NCI-H2196 (cell line): ENCODE data around the gene CD3E.
A peak's percentile ranks its signal among the peaks of the same experiment; 100 is the strongest.
"Not testable (repeated sequence)": the region's sequence is repeated elsewhere in the genome, so short reads cannot be mapped to it uniquely, and the experiment has no call there.

Source experiments
- DNase-seq: peaks from one replicate; lab custom pipeline; 2025; ENCODE audit not compliant: unreplicated experiment; lab: John Stamatoyannopoulos, UW

CD3E gene

DNA sequence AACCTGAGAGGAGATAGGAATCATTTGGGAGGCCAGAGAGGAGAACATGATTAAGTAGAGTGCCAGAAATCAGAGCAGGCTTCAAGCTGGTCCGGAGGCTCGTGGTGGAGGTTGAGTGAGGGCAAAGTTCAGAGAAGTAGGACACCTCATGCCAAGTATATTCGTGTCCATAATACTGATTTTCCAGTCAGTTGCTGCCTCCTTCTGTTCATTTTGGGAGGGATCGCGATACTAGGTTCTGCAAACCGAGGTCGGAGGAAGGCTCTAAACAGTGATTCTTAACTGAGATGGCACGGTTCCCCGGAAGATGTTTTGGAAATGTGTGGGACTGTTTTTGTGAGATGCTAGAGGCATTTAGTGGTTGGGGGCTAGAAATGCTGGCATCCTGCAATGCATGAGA lies 13.6 kb upstream of the CD3E start:
- peak; percentile 38 for DNase-seq

DNA sequence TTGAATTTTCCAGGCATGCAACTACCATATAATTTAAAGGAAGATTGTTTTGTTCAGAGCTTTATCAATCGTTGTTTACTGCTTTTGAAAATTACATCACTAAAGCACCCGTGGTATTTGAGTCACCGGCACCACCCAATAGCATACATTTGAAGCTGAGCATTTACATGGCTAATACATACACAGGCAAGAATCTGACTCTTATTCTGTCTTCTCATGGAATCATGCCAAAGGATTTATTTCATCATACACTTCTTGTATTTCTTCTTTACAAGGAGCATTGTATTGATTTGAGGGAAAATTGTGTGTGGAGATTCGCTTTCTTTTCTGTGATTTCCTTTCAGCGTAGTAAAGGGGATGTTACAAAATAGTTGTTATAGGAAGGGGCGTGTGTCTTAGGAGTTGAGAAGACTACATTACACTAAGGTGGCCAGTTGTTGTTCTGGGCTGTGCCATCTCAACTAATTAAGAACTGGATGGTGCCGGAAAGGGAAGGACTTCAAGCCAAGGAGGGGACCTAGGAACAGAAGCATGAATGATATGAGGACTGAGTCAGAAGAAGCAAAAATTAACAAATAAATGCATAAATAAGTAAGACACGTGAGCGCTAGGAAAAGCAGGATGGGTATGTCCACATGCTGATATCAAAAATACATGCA lies 12.9 kb upstream of the CD3E start:
- DNase-seq = no peak

DNA sequence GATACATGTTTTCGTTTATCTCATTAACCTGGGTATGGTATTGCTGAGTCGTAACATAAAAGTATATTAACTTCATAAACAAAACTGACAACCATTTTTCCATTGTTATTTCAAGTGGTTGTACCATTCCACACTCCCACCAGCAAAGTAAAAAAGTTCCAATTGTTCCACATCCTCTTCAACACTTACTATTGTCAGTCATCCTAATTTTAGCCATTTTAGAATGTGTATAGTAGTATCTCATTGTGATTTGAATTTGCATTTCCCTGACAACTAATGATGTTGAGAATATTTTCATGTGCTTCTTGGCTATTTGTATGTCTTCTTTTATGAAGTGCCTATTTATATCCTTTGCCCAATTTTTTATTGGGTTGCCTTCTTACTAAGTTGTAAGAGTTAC lies 10.5 kb upstream of the CD3E start:
- no peak for DNase-seq

DNA sequence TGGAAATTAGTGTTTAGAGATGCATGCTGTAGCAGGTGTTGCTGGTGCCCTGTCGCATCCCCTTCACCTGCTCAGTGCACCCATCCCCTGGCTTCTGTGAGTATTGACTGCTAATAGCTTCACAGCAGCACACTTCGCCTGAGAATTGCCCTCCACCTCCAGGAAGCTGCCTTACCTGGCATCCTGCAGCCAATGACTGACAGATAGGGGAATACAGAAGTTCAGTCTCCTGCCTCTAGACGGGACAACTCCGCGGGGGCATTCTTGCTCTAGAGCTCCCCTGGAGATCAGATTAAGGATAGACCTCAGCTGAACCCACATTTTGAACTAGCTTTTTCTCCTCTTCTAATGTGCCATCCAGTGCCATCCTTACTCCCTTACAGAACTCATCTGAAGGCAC lies 9.3 kb upstream of the CD3E start:
- DNase-seq = no peak

DNA sequence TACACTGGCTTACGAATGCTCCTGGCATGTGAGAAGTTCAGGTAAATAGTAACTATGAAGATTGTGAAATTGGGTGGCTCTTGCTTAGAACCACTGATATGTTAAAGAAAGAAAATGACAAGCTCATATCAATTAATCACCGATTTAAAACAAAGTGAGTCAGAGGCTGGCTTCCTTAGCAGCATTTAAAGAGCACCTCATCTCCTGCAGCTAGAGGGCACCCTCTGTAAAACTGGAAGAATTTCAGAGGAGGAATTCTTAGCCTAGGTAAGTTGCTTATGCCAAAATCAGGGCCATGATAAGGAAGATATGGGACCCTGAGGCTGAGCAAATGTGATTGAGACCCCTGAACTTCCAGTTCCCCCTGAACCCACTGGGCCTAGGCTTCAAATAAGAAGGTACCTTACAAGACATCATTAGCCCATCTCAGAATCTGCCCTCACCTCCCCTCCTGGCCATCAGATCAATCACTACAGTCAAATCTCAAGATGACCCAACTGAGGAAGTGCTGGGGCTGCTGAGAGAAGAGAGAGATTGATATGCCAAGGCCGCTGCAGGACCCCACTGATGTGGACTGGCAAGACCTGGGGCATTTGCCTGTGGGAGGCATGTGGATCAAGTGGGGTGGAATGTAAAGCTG lies 8.6 kb upstream of the CD3E start:
- DNase-seq = peak; percentile 31

DNA sequence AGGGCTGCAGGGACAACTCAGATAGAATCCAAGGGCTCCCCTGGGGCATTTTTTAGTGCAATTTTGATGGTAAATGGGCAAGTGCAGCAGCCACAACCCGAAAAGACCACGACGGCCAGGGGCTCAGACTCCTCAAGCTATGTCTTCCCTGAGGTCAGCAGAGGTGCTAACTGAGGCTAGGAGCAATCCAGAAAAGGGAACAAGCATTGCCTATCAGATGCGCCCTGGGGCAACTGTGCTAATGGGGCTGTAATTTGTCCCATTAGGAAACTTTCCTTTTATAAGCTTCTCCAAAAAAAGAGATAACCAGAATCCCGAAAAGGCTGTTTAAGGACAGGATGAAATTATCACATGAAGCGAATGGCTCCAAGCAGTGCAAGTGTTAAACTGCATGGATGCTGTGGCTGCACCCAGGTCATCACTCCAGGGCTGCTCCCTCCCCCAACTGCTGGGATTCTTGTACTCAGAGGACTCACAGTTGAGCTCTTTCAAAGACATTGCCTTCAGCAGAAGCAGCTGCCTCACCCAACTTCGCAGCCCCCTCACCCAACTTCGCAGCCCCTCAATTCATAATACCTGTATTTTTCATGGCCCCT lies 2.8 kb upstream of the CD3E start:
- no peak for DNase-seq

DNA sequence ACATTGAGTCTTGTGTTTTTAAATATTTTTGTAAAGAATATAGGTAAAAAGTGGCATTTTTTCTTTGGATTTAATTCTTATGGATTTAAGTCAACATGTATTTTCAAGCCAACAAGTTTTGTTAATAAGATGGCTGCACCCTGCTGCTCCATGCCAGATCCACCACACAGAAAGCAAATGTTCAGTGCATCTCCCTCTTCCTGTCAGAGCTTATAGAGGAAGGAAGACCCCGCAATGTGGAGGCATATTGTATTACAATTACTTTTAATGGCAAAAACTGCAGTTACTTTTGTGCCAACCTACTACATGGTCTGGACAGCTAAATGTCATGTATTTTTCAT lies 333 bp upstream of the CD3E start:
- no peak for DNase-seq

DNA sequence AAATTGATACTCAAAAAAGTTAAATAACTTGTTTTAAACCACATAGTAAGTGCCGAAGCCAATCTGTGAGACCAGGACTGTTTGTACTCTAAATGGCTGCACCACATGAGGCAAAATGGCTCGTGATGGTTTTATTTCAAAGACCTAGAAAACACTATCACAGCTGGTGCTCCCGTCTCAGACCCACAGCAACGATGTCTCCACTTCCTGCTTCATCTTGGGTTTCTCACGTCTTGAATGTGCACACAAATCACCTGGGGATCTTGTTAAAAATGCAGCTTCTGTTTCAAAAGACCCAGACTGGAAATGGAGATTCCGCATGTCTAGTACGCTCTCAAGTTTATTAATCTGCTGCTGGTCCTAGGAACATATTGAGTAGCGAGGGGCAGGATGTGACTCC lies 1.2 kb downstream of the CD3E start:
- no peak for DNase-seq

DNA sequence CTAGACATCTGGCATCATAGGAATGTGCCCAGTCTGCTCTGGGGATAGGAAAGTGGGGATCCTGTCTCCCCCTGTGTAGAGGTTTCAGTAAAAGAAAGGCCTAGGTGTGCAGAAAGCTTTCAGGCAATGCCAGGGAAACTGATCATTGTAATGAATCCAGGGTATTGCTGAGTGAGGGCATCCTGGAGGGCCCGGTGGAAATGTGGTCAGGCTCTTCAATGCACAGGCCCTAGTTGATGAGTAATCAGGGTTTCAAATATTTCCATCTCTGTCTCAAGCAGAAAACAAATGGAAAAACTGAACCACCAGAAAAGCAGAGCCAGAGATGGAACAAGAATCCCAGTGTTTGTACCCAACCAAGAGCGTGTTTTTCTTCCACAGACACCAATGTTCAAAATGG lies 2.0 kb downstream of the CD3E start:
- no peak for DNase-seq

DNA sequence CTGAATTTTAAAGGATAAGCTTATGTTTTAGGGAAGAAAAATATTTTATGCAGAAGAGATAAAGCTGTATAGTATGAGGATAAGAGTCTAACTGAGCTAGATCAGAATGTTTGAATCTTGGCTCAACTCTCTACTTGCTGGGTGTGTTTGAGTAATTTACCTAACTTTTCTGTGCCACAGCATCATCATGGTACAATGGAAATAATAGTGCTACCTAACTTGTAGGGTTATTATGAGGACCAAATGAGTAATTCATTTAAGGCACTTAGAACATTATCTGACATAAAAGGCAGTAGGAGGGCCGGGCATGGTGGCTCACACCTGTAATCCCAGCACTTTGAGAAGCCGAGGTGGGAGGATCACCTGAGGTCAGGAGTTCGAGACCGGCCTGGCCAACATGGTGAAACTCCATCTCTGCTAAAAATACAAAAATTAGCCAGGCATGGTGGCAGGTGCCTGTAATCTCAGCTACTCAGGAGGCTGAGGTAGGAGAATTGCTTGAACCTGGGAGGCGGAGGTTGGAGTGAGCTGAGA lies 4.5 kb downstream of the CD3E start:
- DNase-seq = not testable (repeated sequence)

DNA sequence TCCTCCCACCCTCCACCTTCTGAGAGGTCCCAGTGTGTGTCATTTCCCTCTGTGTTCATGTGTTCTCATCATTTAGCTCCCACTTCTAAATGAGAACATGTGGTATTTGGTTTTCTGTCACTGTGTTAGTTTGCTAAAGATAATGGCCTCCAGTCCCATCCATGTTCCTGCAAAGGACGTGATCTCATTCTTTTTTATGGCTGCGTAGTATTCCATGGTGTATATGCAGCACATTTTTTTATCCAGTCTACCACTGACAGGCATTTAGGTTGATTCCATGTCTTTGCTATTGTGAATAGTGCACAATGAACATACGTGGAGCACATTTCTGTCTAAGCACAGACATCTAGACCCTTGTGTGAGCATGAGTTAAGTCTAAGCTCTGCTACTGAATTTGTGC lies 5.7 kb downstream of the CD3E start:
- no peak for DNase-seq

DNA sequence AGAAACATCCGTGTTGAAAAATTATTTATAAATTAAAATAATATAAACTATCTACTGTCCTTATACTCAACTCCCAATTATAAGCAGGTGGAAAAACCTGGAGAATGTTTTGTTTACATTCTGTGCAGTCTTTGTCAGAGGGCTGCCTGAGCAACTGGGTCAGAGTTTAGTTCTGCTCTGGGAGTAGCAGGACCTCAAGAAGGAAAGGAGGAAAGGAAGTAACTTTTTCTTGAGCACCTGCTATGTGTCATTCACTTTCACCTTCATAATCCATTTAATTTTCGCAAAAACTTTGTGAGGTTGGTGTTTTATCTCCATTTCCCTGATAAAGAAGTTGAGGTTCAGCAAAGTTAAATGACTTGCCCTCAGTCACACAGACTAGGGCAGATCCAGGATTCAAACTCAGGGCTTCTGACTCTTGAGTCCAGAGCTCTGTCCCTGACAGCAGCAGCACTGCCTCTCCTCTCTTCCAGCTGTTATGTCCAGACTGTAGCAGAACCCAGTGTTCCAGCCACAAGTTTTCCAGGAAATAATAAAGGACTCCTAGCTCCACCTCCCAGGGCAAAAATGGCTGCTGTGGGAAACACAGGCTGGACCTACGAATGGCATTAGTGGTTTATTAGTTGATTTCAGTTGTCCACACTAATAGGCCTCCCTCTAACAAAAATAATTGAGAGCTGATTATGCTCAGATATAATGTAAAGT lies 6.4 kb downstream of the CD3E start:
- DNase-seq = no peak

DNA sequence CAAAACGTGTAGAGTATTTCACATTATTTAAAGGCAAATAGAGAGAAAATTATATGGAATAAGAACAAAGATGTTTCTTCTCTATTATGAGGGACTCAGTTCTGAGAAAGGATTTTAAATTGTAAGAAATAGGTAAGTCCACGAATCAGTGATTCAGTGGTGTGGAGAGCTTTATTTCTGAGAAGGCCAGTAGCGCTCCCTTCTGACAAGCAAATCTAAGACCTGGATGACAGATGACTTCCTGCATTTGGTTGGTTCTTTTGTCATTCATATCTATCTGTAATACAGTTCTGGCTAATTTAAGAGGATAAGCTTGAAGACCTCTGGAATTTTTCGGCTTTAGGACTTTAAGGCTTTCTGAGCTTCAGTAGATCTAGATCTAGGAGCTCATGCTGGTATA lies 7.0 kb downstream of the CD3E start:
- DNase-seq = no peak

DNA sequence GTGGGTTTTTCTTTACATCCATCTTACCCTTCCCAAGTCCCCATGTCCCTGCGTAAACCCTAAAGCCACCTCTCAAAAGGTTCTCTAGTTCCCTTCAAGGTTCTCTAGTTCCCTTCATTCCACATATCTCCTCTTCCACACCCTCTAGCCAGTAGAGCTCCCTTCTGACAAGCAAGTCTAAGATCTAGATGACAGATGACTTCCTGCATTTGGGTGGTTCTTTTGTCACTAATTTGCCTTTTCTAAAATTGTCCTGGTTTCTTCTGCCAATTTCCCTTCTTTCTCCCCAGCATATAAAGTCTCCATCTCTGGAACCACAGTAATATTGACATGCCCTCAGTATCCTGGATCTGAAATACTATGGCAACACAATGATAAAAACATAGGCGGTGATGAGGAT lies 7.8 kb downstream of the CD3E start:
- no peak for DNase-seq

DNA sequence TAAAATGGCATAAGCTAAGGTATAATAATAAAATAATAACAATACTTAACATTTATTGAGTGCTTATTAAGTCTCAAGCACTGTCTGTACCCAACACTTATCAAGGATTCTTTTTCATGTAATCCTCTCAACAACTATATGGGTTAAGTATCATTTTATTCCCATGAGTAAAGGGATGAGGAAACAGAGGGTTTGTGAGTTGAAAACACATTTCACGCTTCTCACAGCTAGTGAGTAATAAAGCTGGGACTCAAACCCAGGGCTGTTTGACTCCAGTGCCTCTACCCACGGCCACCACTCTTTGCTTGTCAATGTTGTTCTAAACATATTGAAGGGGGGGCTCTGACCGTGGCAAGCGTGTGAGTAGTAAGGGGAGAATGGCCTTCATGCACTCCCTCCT lies 8.7 kb downstream of the CD3E start:
- DNase-seq = no peak

DNA sequence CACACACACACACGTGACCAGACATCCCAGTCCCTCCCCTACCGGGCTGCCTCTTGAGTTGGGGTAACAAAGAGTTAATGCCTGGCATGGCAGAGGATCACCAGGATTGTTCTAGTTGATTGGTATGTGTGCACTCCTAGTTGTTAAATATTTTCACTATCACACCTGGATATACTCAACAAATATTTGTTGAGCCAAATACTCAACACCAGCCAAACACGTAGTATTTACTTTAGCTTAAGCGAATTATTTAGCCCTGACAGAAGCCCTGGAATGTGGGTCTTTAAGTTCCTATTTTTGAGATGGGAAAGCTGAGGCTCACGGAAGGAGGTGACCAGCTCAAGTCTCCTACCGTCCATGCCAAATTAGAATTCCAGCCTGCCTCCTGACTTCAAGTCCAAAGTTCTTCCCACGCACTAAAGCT lies 10.5 kb downstream of the CD3E start:
- DNase-seq = no peak

DNA sequence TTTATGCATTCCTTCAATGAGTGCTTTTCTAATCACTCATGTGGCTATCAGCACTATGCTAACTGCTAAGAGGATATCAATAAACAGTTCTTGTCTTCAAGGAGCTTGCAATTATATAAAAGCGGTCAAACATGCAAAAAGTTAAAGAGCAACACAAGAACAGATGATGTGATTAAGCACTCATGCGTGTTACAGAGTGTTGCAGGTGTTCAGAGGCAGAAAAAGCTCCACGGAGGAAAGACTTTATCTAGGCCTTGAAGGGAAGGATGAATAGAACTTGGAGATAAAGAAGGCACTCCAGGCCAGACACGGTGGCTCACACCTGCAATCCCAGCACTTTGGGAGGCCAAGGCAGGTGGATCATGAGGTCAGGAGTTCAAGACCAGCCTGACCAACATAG lies 13.6 kb downstream of the CD3E start:
- no peak for DNase-seq

DNA sequence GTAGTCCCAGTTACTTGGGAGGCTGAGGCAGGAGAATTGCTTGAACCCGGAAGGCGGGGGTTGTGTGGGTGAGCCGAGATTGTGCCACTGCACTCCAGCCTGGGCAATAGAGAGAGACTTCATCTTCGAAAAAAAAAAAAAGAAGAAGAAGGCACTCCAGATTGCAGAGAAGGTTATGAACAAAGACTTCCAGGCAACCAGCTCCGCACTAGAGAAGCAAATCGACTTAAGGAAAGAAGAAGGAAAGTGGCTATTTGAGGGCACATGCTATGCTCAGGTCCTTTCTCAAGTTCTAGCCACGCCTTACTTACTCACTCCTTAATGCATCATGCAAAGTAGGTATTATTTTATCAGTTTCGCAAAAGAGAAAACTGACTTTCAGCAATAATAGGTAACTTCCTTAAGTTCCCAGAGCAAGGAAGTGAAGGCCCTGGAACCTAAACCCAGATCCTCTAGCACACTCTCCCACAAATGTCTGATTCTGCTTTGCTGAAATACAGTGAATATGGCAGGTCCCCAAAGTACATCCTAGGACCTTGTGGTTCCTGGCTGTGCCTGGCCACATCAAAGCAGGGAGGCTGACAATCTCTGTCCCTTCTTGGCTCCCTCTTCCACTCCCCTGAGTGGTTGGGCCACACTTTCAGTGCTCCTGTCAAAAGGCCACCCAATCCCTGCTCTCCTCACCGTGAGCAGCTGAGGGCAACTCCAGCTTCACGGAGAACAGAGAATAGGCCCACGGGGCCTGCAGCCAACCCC lies 14.2 kb downstream of the CD3E start:
- no peak for DNase-seq

DNA sequence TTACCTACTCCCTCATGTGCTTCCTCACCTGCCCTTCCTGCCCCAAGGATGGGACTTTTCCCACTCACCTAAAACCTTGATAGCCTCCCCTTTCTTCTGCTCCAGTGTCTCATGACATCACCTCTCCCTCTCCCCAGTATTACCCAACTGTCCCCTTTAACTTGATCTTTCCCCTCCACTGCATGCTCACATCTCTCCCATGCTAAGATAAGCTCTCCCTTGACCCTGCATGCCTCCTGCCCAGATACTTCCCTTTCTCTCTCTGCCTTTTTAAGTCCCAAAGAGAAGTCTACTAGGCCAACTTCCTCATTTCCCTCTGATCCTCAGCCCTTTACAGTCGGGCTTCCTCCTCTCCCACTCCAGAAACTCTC lies 14.8 kb downstream of the CD3E start:
- no peak for DNase-seq

DNA sequence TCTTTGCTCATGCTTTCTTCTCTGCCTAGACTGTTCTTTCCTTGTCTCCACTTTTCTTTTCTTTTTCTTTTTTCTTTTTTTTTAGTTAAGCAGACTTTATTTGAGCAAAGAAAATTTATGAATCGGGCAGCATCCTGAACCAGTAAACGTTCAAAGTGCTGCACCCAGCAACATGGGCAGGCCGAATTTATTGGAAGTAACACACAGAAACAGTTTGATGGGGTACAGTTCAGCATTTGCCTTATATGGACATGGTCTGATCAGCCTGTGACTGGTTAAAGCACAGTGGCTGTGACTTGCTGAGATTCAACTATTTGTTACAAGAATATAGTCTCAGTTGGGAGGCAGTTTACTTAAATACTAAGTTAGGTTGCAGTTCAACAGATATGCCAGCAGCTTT lies 16.0 kb downstream of the CD3E start:
- no peak for DNase-seq

DNA sequence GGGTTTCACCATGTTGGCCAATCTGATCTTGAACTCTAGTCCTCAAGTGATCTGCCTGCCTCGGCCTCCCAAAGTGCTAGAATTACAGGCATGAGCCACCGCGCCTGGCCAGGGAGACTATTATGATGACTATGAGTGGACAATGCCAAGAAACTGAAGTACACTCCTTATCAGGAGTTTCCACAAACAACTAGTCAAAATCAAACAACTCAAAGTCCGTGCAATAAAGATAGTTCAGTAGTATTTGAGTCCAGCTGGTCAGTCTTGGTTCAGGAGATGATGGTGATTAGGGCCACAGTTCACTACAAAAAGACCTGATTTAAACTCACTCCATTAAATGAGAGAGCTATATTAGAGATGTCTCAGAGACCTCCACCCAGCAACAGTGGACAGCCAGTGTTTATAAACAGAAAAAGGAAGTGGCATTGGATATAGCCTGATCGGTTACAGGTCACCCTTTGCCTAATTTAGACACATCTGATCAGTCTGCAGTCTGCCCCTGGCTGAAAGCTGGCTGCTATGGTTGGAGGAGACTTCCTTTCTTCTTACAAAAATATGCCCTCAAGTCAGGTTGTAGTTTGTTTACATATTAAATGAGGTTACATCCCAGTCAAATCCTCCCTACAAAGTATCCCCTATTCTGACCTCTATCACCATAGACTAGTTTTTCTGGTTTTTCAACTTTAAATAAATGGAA lies 17.0 kb downstream of the CD3E start:
- peak; percentile 11 for DNase-seq
